GM18499 (cell line): ENCODE results near the gene KRTAP10-2.
"Not testable (repeated sequence)": the region's sequence is repeated elsewhere in the genome, so short reads cannot be mapped to it uniquely, and the experiment has no call there.

ENCODE experiments used
- ATAC-seq: cut with Tn5 transposase; IDR thresholded peaks from one replicate; pipeline ENCODE4 v1.9.1; 2021; ENCODE audit warnings: moderate number of reproducible peaks; ENCODE audit not compliant: insufficient read depth, unreplicated experiment

KRTAP10-2 gene

DNA sequence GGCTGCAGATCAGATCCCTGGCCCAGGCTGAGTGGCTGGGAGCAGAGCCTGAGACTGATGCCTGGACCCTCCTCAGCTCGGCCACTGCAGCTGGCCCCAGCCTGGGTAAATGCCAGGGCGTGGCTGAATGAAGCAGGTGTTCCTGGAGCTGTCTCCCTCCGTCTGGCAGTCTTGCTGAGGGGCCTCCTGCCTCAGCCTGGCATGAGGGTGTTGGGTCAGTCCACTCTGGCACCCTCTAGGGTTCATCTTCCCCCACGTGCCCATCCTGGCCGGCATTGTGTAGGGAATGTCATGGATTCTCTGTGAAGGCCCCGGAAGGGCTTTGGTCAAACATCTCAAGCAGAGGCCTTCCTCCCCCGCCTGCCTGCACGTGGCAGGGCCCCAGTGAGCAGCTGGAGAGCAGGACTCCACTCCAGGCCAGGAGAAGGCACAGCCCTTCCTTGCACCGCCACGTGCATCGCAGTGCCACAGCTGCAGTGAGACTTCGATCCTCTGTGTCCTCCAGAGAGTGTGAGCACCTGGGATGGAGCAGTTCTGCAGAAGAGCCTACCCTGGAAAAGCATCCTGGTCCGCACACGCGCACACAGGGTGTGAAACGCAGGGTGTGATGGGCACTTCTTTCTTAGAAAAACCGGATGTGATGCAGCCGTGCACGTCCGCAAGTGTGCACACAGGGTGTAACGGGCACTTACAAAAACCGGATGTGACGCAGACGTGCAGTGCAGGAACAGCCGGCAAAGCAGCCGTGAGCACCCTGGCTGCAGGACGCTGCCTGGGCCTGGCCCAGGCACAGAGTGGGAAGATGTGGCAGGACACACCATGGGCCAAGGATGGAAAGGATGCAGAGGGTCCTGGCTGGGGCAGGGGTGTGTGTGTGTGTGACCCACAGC is 17.6 kb upstream of the KRTAP10-2 start:
- ATAC-seq, result no peak

DNA sequence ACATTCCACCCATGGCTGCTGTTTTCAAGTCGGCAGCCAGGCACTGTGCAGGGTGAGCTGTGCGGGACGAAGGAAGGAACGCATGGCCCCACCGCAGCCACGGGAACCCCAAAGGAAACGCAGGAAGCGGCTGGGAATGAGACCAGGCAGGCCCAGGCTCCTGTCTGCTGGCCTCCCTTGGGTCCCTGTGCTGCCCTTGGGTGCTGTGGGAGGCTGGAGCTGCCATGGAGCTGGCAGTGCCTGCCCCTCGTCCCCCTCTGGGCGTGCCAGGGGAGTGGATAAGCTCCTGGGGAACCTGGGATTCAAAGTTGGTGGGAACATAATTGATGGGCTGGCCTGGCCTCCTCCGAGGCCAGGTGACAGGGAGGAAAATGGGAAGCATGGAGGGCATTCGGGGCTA is 17.0 kb upstream of the KRTAP10-2 start:
- no peak for ATAC-seq

DNA sequence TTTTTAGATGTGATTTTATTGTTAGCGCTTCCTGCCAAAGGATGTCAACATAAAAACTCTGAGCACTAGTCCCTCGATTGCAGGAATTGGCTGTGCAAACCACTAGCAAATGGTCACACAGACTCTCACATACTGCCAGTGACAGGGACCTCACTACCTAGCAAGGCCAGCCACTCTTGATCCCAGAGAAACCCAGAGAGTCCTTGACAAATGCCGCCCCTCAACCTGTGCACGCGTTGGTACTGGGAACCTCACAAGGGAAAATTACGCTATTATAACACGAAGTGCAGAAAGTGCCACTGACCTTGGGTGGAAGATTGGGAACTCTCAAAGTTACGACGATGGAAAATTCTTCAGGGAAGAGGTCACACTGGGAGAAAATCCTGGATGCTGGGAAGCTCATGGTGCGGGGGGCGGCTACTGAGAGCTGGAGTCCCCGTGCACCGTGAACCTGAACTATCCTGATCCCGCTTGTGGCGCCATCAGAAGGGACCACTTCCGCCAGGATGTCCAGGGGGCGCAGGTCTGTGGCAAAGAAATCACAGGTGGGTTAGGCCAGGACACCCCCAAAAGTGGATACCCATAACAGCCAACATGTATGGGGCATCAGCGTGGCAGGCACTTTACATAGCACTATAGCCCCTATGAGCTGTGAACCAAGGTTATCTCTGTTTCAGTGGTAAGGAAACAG is 16.3 kb upstream of the KRTAP10-2 start:
- ATAC-seq, result no peak

DNA sequence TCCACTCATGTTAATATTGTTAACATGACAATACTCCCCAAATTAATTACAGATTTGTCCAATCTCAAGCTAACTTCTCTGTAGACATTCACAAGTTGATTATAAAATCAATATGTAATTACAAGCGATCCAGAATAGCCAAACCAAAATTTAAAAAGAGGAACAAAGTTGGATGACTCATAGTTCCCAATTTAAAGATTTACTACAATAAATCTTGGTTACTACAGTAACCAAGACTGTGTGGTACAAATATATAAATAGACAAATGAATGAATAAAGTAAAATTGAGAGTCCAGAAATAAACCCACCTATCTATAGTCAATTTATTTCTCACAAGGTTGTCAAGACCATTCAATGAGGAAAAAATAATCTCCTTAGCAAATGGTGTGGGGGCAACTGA is 15.1 kb upstream of the KRTAP10-2 start:
- ATAC-seq, result no peak

DNA sequence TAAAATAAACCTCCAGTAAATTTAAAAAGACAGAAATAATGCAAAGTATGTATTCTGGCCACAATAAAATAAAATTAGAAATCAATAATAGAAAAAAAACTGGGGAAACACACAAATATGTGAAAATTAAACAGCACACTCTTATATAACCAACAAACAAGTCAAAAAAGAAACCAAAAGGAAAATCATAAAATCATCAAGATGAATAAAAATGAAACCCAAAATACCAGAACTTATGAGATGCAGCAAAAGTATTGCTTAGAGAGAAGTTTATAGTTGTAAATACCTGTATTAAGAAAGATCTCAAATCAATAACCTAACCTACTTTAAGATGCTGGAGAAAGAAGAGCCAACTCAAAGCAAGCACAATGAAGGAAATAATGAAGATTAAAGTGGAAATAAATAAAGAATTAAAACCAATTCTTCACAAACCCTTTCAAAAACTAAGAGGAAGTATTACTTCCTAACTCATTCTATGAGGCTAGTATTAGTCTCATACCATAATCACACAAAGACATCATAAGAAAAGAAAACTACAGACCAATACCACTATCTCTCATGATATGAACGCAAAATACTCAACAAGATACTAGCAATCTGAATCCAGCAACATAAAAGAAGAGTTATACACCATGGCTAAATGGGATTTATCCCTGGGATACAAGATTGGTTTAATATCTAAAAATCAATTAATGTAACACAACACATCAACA is 13.7 kb upstream of the KRTAP10-2 start:
- ATAC-seq, result no peak

DNA sequence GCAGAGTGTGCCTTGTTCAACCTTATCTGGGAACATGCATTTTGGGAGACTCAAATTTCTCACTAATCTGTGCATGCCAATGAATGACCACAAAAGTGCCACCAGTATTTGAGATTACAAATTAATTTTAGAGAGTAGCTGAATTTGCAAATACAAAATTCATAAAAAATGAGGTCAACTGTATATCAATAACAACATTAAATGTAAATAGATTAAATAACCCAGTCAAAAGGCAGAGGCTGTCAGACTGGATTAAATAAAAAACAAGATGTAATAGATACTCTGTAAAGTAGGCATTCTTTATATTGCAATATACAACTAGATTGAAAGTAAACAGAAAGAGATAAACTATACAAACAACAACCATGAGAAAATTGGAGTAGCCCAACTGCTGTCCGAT is 12.8 kb upstream of the KRTAP10-2 start:
- ATAC-seq, result no peak

DNA sequence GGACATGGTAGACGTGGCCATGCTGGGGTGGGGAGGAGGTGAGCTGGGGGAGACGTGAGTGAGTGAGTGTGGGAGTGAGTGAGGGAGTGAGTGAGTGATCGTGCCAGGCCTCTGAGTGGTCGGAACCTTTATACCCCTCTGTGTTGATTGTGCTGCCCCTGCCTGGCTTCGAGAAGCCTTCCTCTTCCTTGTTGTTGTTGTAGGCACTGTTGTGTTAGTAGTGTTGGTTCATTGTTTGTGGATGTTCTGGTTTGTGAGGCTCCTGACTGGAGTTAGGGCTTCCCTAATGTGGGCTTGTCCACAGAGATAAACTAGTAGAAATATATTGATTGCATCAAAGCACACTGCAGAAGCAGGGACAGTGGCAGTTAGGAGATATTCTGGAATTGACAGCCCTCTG is 7.4 kb upstream of the KRTAP10-2 start, which contains the start of gene KRTAP10-3:
KRTAP10-3 (minus strand) TSS at position 101 of the 400 bp plus-strand sequence; CDS start at position 21, 80 bp downstream.
- ATAC-seq, result no peak

DNA sequence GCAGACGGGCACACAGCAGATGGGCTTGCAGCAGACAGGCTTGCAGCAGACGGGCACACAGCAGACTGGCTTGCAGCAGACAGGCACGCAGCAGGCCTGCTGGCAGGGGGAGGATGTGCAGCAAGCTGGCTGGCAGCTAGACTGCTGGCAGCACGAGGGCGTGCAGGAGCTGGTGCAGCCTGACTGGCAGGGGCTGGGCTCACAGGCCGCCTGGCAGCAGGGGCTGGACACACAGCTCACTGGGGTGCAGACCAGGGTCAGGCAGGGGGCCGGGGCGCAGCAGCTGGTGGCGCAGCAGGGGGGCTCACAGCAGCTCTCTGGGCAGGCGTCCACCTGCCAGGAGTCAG is 7.0 kb upstream of the KRTAP10-2 start:
- not testable (repeated sequence) for ATAC-seq

DNA sequence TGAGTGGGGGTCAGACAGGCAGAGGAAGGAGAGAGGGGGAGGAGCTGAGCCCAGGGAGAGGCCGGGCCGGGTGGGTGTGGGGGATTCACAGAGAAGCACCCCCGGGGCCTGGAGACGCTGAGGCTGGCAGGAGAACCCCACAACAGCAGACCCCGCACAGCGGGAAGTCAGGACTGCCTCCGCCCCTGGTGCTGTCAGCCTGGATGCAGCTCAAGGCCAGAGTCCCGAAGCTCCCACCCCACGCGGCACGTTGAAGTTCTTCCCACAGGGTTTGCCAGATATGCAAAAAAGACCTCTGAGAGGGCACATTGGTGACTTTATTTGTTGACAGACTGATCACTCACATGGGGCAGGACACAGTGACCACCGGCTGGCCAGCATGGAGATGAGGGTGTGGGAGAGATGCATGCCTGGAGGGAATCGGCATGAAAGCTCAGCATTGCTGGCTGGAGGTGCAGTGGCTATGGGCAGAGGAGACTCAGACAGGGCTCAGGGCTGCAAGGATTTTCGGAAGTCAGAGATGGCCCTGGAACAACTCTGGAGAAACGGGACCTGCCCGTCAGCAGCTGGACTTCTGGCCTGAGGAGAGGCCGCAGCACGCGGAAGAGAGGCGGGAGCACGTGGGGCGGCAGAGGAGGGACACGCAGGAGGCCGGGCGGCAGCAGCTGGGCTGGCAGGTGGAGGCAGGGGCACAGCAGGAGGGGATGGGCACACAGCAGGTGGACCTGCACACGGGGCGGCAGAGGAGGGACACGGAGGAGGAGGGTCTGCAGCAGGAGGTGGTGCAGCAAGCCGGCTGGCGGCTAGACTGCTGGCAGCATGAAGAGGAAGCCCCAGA is 6.4 kb upstream of the KRTAP10-2 start:
- ATAC-seq, result no peak

DNA sequence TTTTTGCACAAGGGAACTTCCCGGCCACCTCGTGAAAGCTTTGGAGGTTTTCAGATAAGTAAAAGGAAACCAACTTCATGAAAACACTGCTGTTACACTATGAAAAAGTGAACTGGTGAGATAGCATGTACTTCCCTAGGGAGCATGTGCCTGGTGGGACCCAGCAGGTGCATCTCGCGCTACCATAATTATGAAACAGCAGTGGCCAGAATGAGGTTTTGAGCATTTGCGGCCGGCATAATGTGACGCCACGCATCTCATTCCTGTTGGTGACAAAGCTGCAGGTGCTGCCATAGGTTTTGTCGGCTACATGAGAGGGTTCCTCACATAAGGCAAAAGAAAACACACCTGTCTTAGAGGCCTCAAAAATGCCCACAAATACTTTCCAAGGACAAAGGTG is 5.6 kb upstream of the KRTAP10-2 start:
- ATAC-seq, result no peak

DNA sequence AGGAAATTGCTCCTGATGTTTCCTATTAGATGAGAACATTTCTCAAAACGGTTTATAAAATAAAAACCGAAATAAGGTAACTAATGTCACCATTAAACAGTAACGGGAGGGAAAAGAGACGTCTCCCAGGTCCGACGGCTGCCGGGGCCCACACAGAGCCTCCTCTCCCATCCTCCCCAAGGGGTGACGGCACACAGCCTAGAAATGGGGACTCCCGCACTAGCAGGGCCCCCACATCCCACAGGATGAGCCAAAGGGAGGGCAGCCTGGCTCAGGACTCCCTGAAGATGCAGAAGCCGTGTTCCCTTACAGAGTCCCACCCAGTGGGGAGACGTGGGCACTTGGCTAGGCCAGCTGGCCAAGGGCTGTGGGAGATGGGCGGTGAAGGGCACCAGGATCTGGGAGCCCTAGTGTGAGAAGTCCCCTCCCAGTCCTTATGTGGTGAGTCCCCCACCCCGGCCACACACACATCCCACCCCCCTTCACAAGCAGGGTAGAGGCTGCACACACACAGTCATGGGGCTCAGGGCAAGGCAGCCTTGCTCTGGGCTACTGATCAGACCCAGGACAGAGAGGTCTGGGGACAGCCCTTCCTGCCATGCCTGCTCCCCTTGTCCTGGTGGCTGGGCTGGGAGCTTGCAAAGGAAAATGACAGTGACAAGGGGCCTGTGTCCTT is 4.0 kb upstream of the KRTAP10-2 start:
- ATAC-seq, result no peak

DNA sequence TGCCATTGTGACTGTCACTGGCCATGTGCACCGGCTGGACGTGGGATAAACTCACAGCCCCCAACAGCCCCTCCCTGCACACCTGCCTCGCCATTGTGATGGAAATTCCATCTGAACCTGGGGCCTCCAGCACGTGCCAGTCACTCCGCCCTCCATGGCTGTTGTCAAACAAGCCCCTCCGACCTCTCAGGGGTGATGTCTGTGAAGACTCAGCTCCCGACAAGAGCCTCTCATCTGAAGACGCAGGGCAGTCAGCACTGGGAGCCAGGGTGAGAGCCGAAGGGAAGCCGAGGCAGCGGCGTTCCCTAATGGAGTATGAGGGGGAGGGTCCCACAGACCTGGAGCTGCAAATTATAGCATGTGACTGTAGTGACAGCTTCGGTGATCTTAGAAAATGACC is 1.4 kb upstream of the KRTAP10-2 start:
- ATAC-seq, result no peak

DNA sequence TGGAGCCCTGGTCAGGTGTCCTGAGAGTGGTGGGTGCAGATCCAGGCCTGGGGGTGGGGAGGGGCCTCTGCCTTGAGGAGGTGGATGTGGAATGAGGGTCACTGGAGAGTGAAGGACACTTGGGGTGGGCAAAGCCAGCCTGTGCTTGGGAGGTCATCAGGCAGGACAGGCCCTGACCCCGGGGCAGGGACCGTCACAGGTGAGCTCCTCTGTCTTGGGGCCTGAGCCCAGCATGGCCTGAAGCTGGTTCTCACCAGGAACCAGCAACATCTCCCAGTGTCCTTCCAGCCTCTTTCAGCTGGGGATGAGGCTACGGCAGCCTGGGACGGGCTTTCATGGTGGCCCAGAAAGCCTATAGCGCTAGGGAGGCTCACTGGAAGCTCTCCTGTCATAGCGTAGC is 831 bp upstream of the KRTAP10-2 start:
- ATAC-seq, result no peak

DNA sequence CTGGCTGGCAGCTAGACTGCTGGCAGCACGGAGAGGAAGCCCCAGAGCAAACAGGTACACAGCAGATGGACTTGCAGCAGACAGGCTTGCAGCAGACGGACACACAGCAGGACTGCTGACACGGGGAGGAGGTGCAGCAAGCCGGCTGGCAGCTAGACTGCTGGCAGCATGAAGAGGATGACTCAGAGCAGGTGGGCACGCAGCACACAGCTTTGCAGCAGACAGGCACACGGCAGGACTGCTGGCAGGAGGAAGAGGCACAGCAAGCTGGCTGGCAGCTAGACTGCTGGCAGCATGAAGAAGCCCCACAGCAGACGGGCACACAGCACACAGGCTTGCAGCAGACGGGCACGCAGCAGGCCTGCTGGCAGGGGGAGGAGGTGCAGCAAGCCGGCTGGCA is 498 bp downstream of the KRTAP10-2 start:
- ATAC-seq, result no peak

DNA sequence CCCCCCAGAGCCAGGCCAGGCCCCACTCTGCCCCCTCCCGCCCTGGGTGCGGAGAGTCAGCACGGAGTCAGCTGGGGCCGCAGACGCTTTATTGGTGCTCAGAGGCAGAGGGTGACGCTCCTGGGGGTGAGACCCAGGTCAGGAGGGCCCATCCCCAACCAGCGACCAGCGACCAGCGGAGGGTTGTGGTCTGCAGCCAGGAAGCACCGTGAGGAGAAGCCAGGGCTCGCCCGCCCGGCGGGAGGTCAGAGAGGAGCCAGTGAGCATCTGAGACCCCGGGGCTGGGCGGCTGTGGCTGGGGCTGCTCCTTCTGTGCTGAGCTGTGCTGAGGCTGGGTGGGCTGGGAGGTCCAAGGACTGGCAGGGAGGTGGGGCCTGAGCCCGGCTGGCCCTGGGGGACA is 1.0 kb downstream of the KRTAP10-2 start:
- ATAC-seq, result not testable (repeated sequence)

DNA sequence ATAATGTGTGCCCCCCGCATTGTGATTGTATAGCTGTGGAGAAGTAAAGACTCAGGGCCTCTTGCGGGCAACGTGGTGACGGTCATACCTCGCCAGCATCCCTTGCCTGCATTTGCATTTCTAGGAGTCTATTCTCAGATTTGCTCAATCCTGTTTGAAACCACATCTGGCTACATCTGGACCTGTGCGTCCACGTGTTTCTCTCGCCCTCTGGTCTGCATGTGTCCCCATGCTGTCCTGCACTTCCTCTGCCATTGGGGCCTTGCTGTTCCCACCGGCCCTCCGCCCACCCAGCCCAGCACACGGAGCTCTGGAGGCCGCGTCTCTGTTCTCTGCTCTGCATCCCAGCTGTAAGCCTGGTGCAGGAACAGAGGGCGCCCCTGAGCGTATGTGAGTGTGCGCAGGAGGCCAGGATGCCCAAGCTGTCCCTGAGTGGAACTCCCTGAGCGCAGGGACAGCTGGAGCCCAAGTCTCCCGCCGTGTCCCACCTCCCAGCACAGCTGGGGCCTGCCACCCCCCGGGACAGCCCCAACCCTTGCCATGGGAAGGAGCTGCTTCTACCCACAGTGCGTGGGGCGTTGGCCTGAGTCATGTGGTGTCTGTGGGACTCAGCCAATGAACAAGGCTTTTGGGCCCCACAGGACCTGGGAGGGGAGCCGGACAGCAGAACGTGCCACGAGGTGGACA is 1.6 kb downstream of the KRTAP10-2 start:
- ATAC-seq, result no peak

DNA sequence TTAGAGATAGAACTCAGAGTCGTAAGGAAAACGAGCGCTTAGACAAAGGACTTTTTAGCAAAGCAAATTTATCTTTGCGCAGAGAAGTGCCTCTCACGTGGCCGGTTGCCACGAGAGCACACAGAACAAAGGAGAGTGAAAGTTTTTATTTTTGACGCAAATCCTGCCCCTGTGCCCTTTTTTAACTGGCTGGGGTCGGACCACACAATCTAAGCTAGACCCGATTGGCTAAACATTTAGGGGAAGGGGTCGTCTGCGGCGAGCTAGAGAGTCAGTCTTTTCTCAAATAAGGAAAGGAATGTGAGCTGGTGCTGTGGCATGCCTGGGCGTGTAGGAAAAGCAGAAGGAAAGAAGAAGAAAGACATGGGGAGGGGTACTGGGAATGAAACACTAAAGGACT is 2.4 kb downstream of the KRTAP10-2 start:
- no peak for ATAC-seq

DNA sequence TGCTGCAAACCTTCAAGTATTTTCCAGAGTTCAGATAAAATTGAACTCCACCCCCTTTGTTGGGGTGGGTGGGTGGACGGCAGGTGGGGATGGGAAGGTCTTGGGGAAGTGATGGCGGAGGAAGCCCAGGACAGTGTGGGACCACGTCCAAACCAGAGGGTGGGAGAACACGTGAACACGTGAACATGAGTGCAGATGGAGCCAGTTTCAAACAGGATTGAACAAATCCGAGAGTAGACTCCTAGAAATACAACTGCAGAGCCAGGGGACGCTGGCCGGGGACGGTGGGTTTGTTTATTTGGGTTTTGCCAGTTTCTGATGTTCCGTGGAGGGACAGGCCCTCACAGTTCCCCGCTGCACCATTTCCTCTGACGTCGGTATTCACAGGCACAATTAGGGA is 2.9 kb downstream of the KRTAP10-2 start:
- ATAC-seq, result no peak

DNA sequence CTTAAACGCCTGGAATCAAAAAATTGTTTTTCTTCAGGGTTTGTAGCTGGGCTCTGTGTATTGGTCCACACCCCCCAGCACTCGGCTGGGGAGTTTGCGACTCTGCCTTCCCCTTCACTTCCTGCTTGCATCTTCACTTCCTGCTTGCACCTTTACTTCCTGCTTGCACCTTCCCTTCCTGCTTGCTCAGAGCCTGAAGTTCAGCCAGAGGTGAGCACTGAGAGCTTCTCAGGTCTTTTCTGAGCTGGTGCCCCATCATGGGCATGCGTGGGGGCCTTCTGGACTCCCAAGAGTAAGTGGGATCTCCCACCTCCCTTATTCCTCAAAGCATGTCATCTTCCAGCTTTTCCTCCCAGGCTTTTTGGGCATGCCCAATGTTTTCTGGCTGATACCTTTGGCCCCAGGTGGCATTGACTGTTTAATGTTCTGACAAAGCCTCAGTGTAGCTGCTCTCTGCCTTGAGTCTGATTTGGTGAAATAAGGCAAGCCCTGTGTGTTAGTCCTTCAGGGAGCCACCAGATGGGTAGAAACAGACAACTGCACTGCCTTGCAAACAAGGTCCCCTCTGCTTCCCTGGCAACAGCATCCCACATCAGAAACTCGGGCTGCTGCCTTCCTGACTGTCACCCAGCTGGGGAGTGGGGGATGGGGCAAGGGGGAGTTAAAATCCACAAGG is 3.5 kb downstream of the KRTAP10-2 start:
- ATAC-seq, result no peak
